GM12878 (cell line): ENCODE results near the gene NAE1. TPM values are rescaled to one million over a fixed set of nuclear protein-coding genes. Genes with fewer than 3 reads are reported as not detected.

Experiments
- ATAC-seq: fragments of 200-7000 bp; cut with Tn5 transposase; 3 replicates; pipeline ENCODE4 v1.9.1; 2020; ENCODE audit warnings: mild to moderate bottlenecking, moderate library complexity
- BruUV-seq: library from RNA; stranded (reverse); fragments of 400-500 nt; replicated peaks from 2 replicates; lab custom pipeline; 2021; lab: Mats Ljungman, UMichigan
- CTCF ChIA-PET: fragments of 300-600 bp; sonication (Branson Sonifier 250); formaldehyde crosslinking; extraction: SDS; loops from one replicate; lab custom pipeline; 2021; ENCODE audit warnings: inconsistent platforms; lab: Yijun Ruan, JAX
- POLR2A ChIA-PET: fragments of 350-600 bp; formaldehyde crosslinking; extraction: SDS; loops from one replicate; lab custom pipeline; 2021; ENCODE audit warnings: inconsistent platforms; lab: Charles Lee
- RAD21 ChIA-PET: fragments of 300-600 bp; sonication (Branson Sonifier 250); formaldehyde crosslinking; loops from one replicate; lab custom pipeline; 2023; ENCODE audit warnings: antibody characterized with exemption; ENCODE audit not compliant: unreplicated experiment; lab: Charles Lee
- SMC1A ChIA-PET: fragments of 300-600 bp; sonication (Branson Sonifier 250); formaldehyde crosslinking; loops from one replicate; lab custom pipeline; 2023; ENCODE audit not compliant: unreplicated experiment, uncharacterized antibody; lab: Charles Lee
- DNase-seq: peaks from one replicate; pipeline ENCODE4 v3.0.0-alpha.2; 2011; ENCODE audit warnings: low read depth, low spot score
- FAIRE-seq: peaks from 3 replicates; lab custom pipeline; 2011; peaks lifted over from hg19 to GRCh38; lab: Jason Lieb, UNC
- H2AFZ ChIP-seq: 2 replicates; pipeline ENCODE4 v1.6.0; 2011; ENCODE audit warnings: low read depth, low read length, control low read depth; ENCODE audit not compliant: control insufficient read depth
- H3K27ac ChIP-seq: 2 replicates; pipeline ENCODE4 v1.5.1; 2011; ENCODE audit warnings: control low read depth; ENCODE audit not compliant: control insufficient read depth, insufficient read depth
- H3K27me3 ChIP-seq, 2 experiments: replicated peaks in 1 of 2; 2 replicates each; pipeline versions ENCODE4 v1.6.0 to v1.6.1; 2011; ENCODE audit warnings: low read length in 1 of 2; ENCODE audit not compliant: control insufficient read depth in 2 of 2, insufficient read depth in 2 of 2
- H3K36me3 ChIP-seq, 2 experiments: 2 replicates each; pipeline ENCODE4 v1.5.1; 2011; ENCODE audit warnings: low read length in 1 of 2; ENCODE audit not compliant: control insufficient read depth in 2 of 2, insufficient read depth in 2 of 2
- H3K4me1 ChIP-seq: 2 replicates; pipeline ENCODE4 v1.6.1; 2011; ENCODE audit warnings: mild to moderate bottlenecking, low read length, moderate library complexity, mixed read lengths; ENCODE audit not compliant: control insufficient read depth, insufficient read depth
- H3K4me2 ChIP-seq: 2 replicates; pipeline ENCODE4 v1.6.0; 2011; ENCODE audit warnings: control low read depth; ENCODE audit not compliant: control insufficient read depth, insufficient read depth
- H3K4me3 ChIP-seq: fragments of 200-600 bp; sonication (generic); 2 replicates; pipeline ENCODE4 v1.5.1; 2016
- H3K79me2 ChIP-seq: 2 replicates; pipeline ENCODE4 v1.6.0; 2011; ENCODE audit warnings: low read length; ENCODE audit not compliant: control insufficient read depth, insufficient read depth
- H3K9ac ChIP-seq: 2 replicates; pipeline ENCODE4 v1.8.0; 2011; ENCODE audit warnings: low read length, control low read depth, mixed read lengths; ENCODE audit not compliant: control insufficient read depth, insufficient read depth
- H3K9me3 ChIP-seq: replicated peaks from 3 replicates; pipeline ENCODE4 v1.5.1; 2011; ENCODE audit warnings: mild to moderate bottlenecking, low read length; ENCODE audit not compliant: control insufficient read depth, insufficient read depth
- H4K20me1 ChIP-seq: 2 replicates; pipeline ENCODE4 v1.6.0; 2011; ENCODE audit not compliant: control insufficient read depth, insufficient read depth
- ATF7 ChIP-seq: fragments of 450-650 bp; IDR thresholded peaks from 2 replicates; pipeline ENCODE4 v1.6.1; 2016; ENCODE audit warnings: low read depth, mild to moderate bottlenecking
- BHLHE40 ChIP-seq, 2 experiments: fragments of 450-650 bp in 1 of 2; IDR thresholded peaks; 2 replicates each; pipeline ENCODE4 v1.6.1; 2011 to 2017; ENCODE audit warnings: low read depth in 2 of 2, borderline replicate concordance in 1 of 2, improper control_type of control experiment in 1 of 2, low read length in 1 of 2, mild to moderate bottlenecking in 1 of 2
- CBX5 ChIP-seq: sonication (generic); IDR thresholded peaks from 2 replicates; pipeline ENCODE4 v1.6.1; 2016; ENCODE audit warnings: low read depth, moderate library complexity, mild to moderate bottlenecking, inconsistent platforms
- IRF4 ChIP-seq: IDR thresholded peaks from 2 replicates; pipeline ENCODE4 v1.6.1; 2011; ENCODE audit warnings: low read depth, low read length
- NKRF ChIP-seq: fragments of 450-650 bp; conservative IDR thresholded peaks from 2 replicates; pipeline ENCODE4 v1.6.1; 2017; ENCODE audit warnings: mild to moderate bottlenecking, moderate library complexity
- RB1 ChIP-seq: fragments of 450-650 bp; formaldehyde crosslinking; IDR thresholded peaks from 2 replicates; pipeline ENCODE4 v1.6.1; 2017; ENCODE audit warnings: mild to moderate bottlenecking, borderline replicate concordance
- RELB ChIP-seq: fragments of 450-650 bp; IDR thresholded peaks from 2 replicates; pipeline ENCODE4 v1.6.1; 2017; ENCODE audit warnings: low read depth, mild to moderate bottlenecking, moderate library complexity
- STAT1 ChIP-seq: fragments of 450-650 bp; conservative IDR thresholded peaks from 2 replicates; pipeline ENCODE4 v1.6.1; 2014; ENCODE audit warnings: antibody characterized with exemption, mild to moderate bottlenecking
- SUPT20H ChIP-seq: IDR thresholded peaks from 2 replicates; pipeline ENCODE4 v1.6.1; 2011; ENCODE audit warnings: low read depth, mild to moderate bottlenecking, low read length, moderate library complexity, borderline replicate concordance; ENCODE audit not compliant: control insufficient read depth
- TARDBP ChIP-seq: IDR thresholded peaks from 2 replicates; pipeline ENCODE4 v1.6.1; 2016; ENCODE audit warnings: borderline replicate concordance
- TBL1XR1 ChIP-seq: IDR thresholded peaks from 2 replicates; pipeline ENCODE4 v1.6.1; 2012; ENCODE audit warnings: low read depth, low read length, improper control_type of control experiment
- TCF12 ChIP-seq: IDR thresholded peaks from 2 replicates; pipeline ENCODE4 v1.6.1; 2011; ENCODE audit warnings: low read depth, mild to moderate bottlenecking, low read length
- TCF7 ChIP-seq: IDR thresholded peaks from 2 replicates; pipeline ENCODE4 v1.6.1; 2014; ENCODE audit warnings: antibody characterized with exemption, borderline replicate concordance
- YY1 ChIP-seq: IDR thresholded peaks from 2 replicates; pipeline ENCODE4 v1.6.1; 2011; ENCODE audit warnings: low read depth, mild to moderate bottlenecking, low read length
- ZNF207 ChIP-seq: fragments of 450-650 bp; IDR thresholded peaks from 2 replicates; pipeline ENCODE4 v1.6.1; 2014; ENCODE audit warnings: antibody characterized with exemption, mild to moderate bottlenecking, borderline replicate concordance
- ZNF217 ChIP-seq: fragments of 450-650 bp; IDR thresholded peaks from 2 replicates; pipeline ENCODE4 v1.6.1; 2017; ENCODE audit warnings: antibody characterized with exemption, mild to moderate bottlenecking
- ZSCAN29 ChIP-seq: fragments of 450-650 bp; IDR thresholded peaks from 2 replicates; pipeline ENCODE4 v1.6.1; 2017; ENCODE audit warnings: mild to moderate bottlenecking, moderate library complexity
- WGBS: methylation state at CpG from one replicate; pipeline ENCODE4 v1.1.6; 2016; ENCODE audit warnings: low lambda C conversion rate; ENCODE audit not compliant: insufficient replicate concordance, insufficient coverage; ENCODE audit errors: missing lambda C conversion rate; 5-methylcytosine and 5-hydroxymethylcytosine counted together
- in situ Hi-C: fragments of 300-500 bp; cut with MboI; formaldehyde crosslinking; loops from 9 replicates; pipeline ENCODE4 v1.14.3; 2018; ENCODE audit warnings: mixed read lengths
- intact Hi-C: fragments of 100-400 bp; cut with micrococcal nuclease; formaldehyde crosslinking; loops from one replicate; pipeline ENCODE4 v1.14.2; 2022; ENCODE audit not compliant: unreplicated experiment
- polyA plus RNA-seq, 11 experiments: library from polyadenylated mRNA; depleted of rRNA in 4 of 11; unstranded in 6 of 11; stranded (reverse) in 5 of 11; fragments of >200 nt; fragmentation: Nextera tagmentation in 4 of 11; fragmentation: Illumina TruSeq in 1 of 11; extraction: Ambion mirVana in 4 of 11; extraction: Trizol in 1 of 11; gene quantifications; 1 replicate in 1 of 11; 2 replicates in 10 of 11; pipeline versions ENCODE4 v1.2.1 to v1.2.3, GENCODE V29; 2011 to 2016; ENCODE audit warnings: inconsistent platforms in 2 of 11, missing spikeins in 2 of 11, low read depth in 1 of 11
- total RNA-seq, 4 experiments: library from RNA; depleted of rRNA in 3 of 4; stranded (reverse); fragments of >200 nt in 3 of 4; fragmentation: Illumina TruSeq in 1 of 4; extraction: Trizol in 1 of 4; gene quantifications; 2 replicates each; pipeline versions ENCODE4 v1.2.1 to v1.2.3, GENCODE V29; 2013 to 2021

The NAE1 gene
- total and polyA plus RNA-seq, 10 of the 15 experiments (the other 5 are each of a cell fraction or from before 2014, with no cell fraction given), result 58.7 to 106 (median 78.7) TPM

GRCh38 chr16:66851166-66851964, 20.6 kb upstream of the NAE1 start:
- POLR2A ChIA-PET, result no interaction called here
- Histone ChIP-seq H3K27me3 (peaks cover 2 to 4% of the 10 kb centered on the region in 2 experiments; a peak in 2 of 4 replicates), H3K27ac (no peak overlapping the region), H3K9me3 (no peaks in the 10 kb centered on the region), H3K4me3 (no peak overlapping the region), H3K36me3 (no peaks in the 10 kb centered on the region), H2AFZ (no peak overlapping the region), H3K4me2 (no peak overlapping the region), H3K9ac (no peak overlapping the region), H3K79me2 (no peaks in the 10 kb centered on the region), H4K20me1 (no peaks in the 10 kb centered on the region), H3K4me1 (peaks cover 5% of the 10 kb centered on the region; the same call in 1 of the 2 replicates)
- CTCF ChIA-PET, result interaction anchor here (6.5 to 10.4 kb wide), 2 partner anchors 16 to 21 kb away, joined by 39 to 73 read pairs; partner anchors contain the start of gene NAE1
- 69% methylated on average over 13 of the region's 13 CpGs for WGBS
- in situ Hi-C loops, result no loop called here
- intact Hi-C loops, result no loop called here
- no peak for TF ChIP-seq STAT1
- TF ChIP-seq RB1, result no peak
- no peak for TF ChIP-seq NKRF
- TF ChIP-seq IRF4, result no peak
- no peak for TF ChIP-seq TBL1XR1
- no peak for TF ChIP-seq RELB
- no peak for TF ChIP-seq BHLHE40 (IDR thresholded peaks at IDR 0.05; ENCODE audit: borderline replicate concordance in 1 of 2, low read depth in 2 of 2, low read length in 1 of 2)
- TF ChIP-seq ZSCAN29, result no peak
- TF ChIP-seq TCF7, result no peak
- TF ChIP-seq ATF7, result no peak
- no peak for TF ChIP-seq ZNF207
- no peak for TF ChIP-seq TARDBP
- TF ChIP-seq SUPT20H, result no peak
- TF ChIP-seq ZNF217, result no peak
- TF ChIP-seq YY1, result no peak
- TF ChIP-seq CBX5, result no peak
- TF ChIP-seq TCF12, result no peak
- no TSS peak for BruUV-seq
- DNase-seq (no peak), ATAC-seq (no peak), FAIRE-seq (no peak)
- RAD21 ChIA-PET, result no interaction called here
- SMC1A ChIA-PET, result interaction anchor here (0.7 to 1.0 kb wide), 2 partner anchors 17 to 855 kb away, joined by 3 read pairs; no protein-coding TSS in a partner anchor
